GM19238 (cell line): ENCODE results near the gene LY6G6D.

Experiments used
- DNase-seq: peaks from one replicate; pipeline ENCODE4 v3.0.0; 2011; ENCODE audit warnings: low spot score; ENCODE audit not compliant: insufficient read length

LY6G6D gene

GRCh38 chr6:31734821-31735406 lies 19.8 kb downstream of the LY6G6D start:
- DNase-seq, result peak; percentile 73

GRCh38 chr6:31736021-31736767 lies 21.0 kb downstream of the LY6G6D start, which contains the start of gene CLIC1:
TSS of gene CLIC1 (minus strand) at chr6:31736530. CDS start at chr6:31736300, 230 bp downstream.
- peak; percentile 79 for DNase-seq

GRCh38 chr6:31736768-31737314 lies 21.7 kb downstream of the LY6G6D start:
- DNase-seq, result no peak

GRCh38 chr6:31737315-31737990 lies 22.3 kb downstream of the LY6G6D start:
- no peak for DNase-seq

GRCh38 chr6:31737991-31738979 lies 23.1 kb downstream of the LY6G6D start:
- DNase-seq, result peak; percentile 47

GRCh38 chr6:31739639-31740396 lies 24.7 kb downstream of the LY6G6D start, which contains the start of gene MSH5:
TSS of gene MSH5 (plus strand) at chr6:31740005. CDS start at chr6:31740467, 462 bp downstream.
- peak; percentile 88 for DNase-seq

- peak; percentile 47 for DNase-seq
These were observed 25.5 kb downstream of the LY6G6D start for GRCh38 chr6:31740397-31741223.

GRCh38 chr6:31741815-31742214 lies 26.7 kb downstream of the LY6G6D start:
- DNase-seq, result no peak

- DNase-seq, result no peak
These were observed 27.7 kb downstream of the LY6G6D start for GRCh38 chr6:31742894-31743293.

- DNase-seq, result no peak
These were observed 29.3 kb downstream of the LY6G6D start for GRCh38 chr6:31744422-31744821.

- no peak for DNase-seq
These were observed 34.3 kb downstream of the LY6G6D start for GRCh38 chr6:31749301-31750036.

- DNase-seq, result no peak
These were observed 35.4 kb downstream of the LY6G6D start for GRCh38 chr6:31750411-31751022.

- no peak for DNase-seq
These were observed 37.7 kb downstream of the LY6G6D start for GRCh38 chr6:31752739-31753319.

- DNase-seq, result no peak
These were observed 43.1 kb downstream of the LY6G6D start for GRCh38 chr6:31758281-31758680.

GRCh38 chr6:31760790-31761189 lies 45.6 kb downstream of the LY6G6D start:
- no peak for DNase-seq

- DNase-seq, result no peak
These were observed 46.2 kb downstream of the LY6G6D start for GRCh38 chr6:31761343-31761742.

GRCh38 chr6:31762356-31762755 lies 47.2 kb downstream of the LY6G6D start, which contains the start of gene SAPCD1:
TSS of gene SAPCD1 (plus strand) at chr6:31762656. CDS start at chr6:31763055, 399 bp downstream.
- DNase-seq, result no peak
